ENCODE results near the gene KNDC1.
"Not testable (repeated sequence)": the region's sequence is repeated elsewhere in the genome, so short reads cannot be mapped to it uniquely, and the experiment has no call there.

The KNDC1 gene

GRCh38 chr10:133159950-133160825, at the start of gene KNDC1:
Gene KNDC1 (plus strand): TSS chr10:133160219. CDS start chr10:133160468, 249 bp downstream.
- no peak for DNase-seq

- DNase-seq, result no peak
These were observed 49.3 kb upstream of the KNDC1 start for GRCh38 chr10:133110609-133111275.

- not testable (repeated sequence) for DNase-seq
These were observed 48.4 kb upstream of the KNDC1 start for GRCh38 chr10:133111640-133112039.

- DNase-seq, result no peak
These were observed 46.7 kb upstream of the KNDC1 start for GRCh38 chr10:133113146-133113830.

GRCh38 chr10:133113847-133114246, 46.2 kb upstream of the KNDC1 start:
- DNase-seq, result no peak

GRCh38 chr10:133114251-133114650, 45.8 kb upstream of the KNDC1 start:
- DNase-seq, result no peak

GRCh38 chr10:133114726-133115452, 45.1 kb upstream of the KNDC1 start:
- no peak for DNase-seq

GRCh38 chr10:133115453-133115842, 44.6 kb upstream of the KNDC1 start:
- DNase-seq, result no peak

- no peak for DNase-seq
These were observed 44.0 kb upstream of the KNDC1 start for GRCh38 chr10:133115976-133116375.

GRCh38 chr10:133116455-133116854, 43.6 kb upstream of the KNDC1 start:
- DNase-seq, result no peak

GRCh38 chr10:133117036-133117687, 42.9 kb upstream of the KNDC1 start:
- no peak for DNase-seq

- no peak for DNase-seq
These were observed 42.3 kb upstream of the KNDC1 start for GRCh38 chr10:133117688-133118071.

GRCh38 chr10:133121479-133121878, 38.5 kb upstream of the KNDC1 start:
- DNase-seq, result no peak

- no peak for DNase-seq
These were observed 37.7 kb upstream of the KNDC1 start for GRCh38 chr10:133122171-133122935.

GRCh38 chr10:133123050-133123745, 36.8 kb upstream of the KNDC1 start:
- DNase-seq, result no peak

GRCh38 chr10:133123746-133124356, 36.2 kb upstream of the KNDC1 start:
- no peak for DNase-seq

- DNase-seq, result no peak
These were observed 35.4 kb upstream of the KNDC1 start for GRCh38 chr10:133124357-133125211.

GRCh38 chr10:133125901-133126300, 34.1 kb upstream of the KNDC1 start:
- no peak for DNase-seq

All from GOT3 (cell line).